Skin of body (tissue), 2 donors: Measurements from ENCODE around the gene PMM2. TPM values are rescaled to one million over a fixed set of nuclear protein-coding genes. Genes with fewer than 3 reads are reported as not detected.
"Not testable (repeated sequence)": the region's sequence is repeated elsewhere in the genome, so short reads cannot be mapped to it uniquely, and the experiment has no call there.

Experiments
- DNase-seq: peaks from one replicate; lab custom pipeline; 2025; lab: John Stamatoyannopoulos, UW
- total RNA-seq: library from RNA; depleted of rRNA; stranded (reverse); fragments of >200 nt; gene quantifications from one replicate; pipeline ENCODE4 v1.2.3, GENCODE V29; 2014

PMM2 gene
- total RNA-seq, 1 donor from 2014 or later: 28.8 TPM

- no peak for DNase-seq
Measured at GRCh38 chr16:8781797-8782196, 15.8 kb upstream of the PMM2 start.

GRCh38 chr16:8782673-8783072 lies 15.0 kb upstream of the PMM2 start:
- no peak for DNase-seq

GRCh38 chr16:8785408-8785807 lies 12.2 kb upstream of the PMM2 start:
- no peak for DNase-seq

GRCh38 chr16:8786316-8786715 lies 11.3 kb upstream of the PMM2 start:
- not testable (repeated sequence) for DNase-seq

GRCh38 chr16:8788578-8789172 lies 9.0 kb upstream of the PMM2 start:
- no peak for DNase-seq

- no peak for DNase-seq
Measured at GRCh38 chr16:8795091-8795490, 2.5 kb upstream of the PMM2 start.

GRCh38 chr16:8795818-8796217 lies 1.8 kb upstream of the PMM2 start:
- DNase-seq: no peak

- DNase-seq: no peak
Measured at GRCh38 chr16:8796469-8797363, 923 bp upstream of the PMM2 start.

- DNase-seq: no peak
Measured at GRCh38 chr16:8798174-8798527, 512 bp downstream of the PMM2 start.

GRCh38 chr16:8798535-8799157 lies 1.0 kb downstream of the PMM2 start:
- no peak for DNase-seq

- no peak for DNase-seq
Measured at GRCh38 chr16:8801701-8802100, 4.1 kb downstream of the PMM2 start.

GRCh38 chr16:8803733-8804132 lies 6.1 kb downstream of the PMM2 start:
- DNase-seq: not testable (repeated sequence)

GRCh38 chr16:8804313-8804712 lies 6.7 kb downstream of the PMM2 start:
- DNase-seq: no peak

GRCh38 chr16:8806272-8806983 lies 8.8 kb downstream of the PMM2 start:
- peak; percentile 62 for DNase-seq

- DNase-seq: no peak
Measured at GRCh38 chr16:8807189-8807588, 9.6 kb downstream of the PMM2 start.

GRCh38 chr16:8808009-8808408 lies 10.4 kb downstream of the PMM2 start:
- DNase-seq: no peak

- DNase-seq: no peak
Measured at GRCh38 chr16:8808613-8809353, 11.1 kb downstream of the PMM2 start.

GRCh38 chr16:8812162-8812843 lies 14.7 kb downstream of the PMM2 start:
- DNase-seq: no peak

GRCh38 chr16:8814095-8814806 lies 16.6 kb downstream of the PMM2 start:
- DNase-seq: no peak
